GM18870 (cell line): Measurements from ENCODE around the gene C14orf119.
"Not testable (repeated sequence)": the region's sequence is repeated elsewhere in the genome, so short reads cannot be mapped to it uniquely, and the experiment has no call there.

ENCODE experiments used
- ATAC-seq: cut with Tn5 transposase; IDR thresholded peaks from one replicate; pipeline ENCODE4 v1.9.1; 2021; ENCODE audit warnings: moderate library complexity; ENCODE audit not compliant: unreplicated experiment

Gene C14orf119

DNA sequence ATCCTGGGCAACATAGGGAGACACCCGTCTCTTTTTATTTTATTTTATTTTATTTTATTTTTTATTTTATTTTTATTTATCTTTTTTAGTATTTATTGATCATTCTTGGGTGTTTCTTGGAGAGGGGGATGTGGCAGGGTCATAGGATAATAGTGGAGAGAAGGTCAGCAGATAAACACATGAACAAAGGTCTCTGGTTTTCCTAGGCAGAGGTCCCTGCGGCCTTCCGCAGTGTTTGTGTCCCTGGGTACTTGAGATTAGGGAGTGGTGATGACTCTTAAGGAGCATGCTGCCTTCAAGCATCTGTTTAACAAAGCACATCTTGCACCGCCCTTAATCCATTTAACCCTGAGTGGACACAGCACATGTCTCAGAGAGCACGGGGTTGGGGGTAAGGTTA lies 12.3 kb downstream of the C14orf119 start:
- not testable (repeated sequence) for ATAC-seq

DNA sequence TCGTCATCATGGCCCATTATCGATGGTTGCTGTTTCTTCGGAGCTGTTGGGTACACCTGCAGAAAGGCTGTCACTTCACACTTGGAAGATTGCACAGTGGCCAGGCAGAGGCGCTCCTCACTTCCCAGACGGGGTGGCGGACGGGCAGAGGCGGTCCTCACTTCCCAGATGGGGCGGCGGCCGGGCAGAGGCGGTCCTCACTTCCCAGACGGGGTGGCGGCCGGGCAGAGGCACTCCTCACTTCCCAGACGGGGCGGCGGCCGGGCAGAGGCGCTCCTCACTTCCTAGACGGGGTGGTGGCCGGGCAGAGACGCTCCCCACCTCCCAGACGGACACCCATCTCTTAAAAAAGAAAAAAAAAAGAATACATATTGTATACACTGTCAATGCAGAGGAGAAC lies 12.9 kb downstream of the C14orf119 start:
- ATAC-seq: not testable (repeated sequence)

DNA sequence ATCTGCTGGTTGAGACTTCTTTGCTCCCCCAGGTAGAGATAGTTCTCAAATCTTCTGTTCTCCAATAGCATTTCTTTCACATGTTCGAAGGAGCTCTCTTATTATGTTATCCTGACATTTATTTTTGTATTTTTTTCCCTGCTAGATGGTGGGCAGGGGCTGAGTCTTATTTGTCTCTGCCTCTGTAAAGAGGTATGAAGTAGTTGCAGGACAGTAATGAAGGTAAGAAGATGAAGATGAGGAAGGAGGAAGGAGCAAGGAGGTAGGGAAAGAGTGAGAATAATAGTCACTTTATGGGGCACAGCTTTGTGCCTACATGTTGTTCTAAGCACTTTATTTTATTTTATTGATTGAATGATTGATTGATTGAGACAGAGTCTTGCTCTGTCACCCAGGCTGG lies 14.5 kb downstream of the C14orf119 start:
- no peak for ATAC-seq

DNA sequence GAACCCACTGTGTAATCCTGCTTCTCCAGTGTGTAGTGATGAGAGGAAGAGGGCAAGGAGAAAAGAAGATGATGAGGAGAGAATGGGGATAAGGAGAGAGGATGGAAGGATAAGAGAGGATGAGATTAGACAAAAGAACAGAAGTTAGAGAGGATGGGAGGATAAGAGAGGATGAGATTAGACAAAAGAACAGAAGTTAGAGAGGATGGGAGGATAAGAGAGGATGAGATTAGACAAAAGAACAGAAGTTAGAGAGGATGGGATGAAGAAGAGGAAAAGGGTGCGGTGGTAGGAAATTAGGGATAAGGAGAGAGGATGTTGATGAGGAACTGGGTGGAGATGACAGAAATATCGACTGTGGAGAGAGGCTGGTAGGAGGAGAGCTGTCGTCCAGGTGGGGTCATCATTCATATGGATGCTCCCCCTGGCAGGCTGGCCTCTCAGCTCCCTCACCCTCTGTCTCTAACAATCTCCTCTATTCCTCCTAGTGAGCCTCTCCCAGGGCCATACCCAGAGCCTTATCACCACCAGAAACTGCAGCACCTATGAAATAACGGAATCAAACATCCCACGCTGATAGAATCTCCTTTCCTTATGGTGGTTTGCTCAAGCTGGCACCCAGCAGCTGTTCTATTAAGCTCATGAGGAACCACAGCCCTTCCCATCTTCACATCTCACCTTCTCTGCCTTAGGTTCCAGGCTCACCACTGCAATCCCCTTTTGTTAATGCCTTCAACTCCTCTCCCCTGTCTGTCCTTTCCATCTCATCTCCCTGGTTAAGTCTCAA lies 15.5 kb downstream of the C14orf119 start:
- ATAC-seq: no peak

DNA sequence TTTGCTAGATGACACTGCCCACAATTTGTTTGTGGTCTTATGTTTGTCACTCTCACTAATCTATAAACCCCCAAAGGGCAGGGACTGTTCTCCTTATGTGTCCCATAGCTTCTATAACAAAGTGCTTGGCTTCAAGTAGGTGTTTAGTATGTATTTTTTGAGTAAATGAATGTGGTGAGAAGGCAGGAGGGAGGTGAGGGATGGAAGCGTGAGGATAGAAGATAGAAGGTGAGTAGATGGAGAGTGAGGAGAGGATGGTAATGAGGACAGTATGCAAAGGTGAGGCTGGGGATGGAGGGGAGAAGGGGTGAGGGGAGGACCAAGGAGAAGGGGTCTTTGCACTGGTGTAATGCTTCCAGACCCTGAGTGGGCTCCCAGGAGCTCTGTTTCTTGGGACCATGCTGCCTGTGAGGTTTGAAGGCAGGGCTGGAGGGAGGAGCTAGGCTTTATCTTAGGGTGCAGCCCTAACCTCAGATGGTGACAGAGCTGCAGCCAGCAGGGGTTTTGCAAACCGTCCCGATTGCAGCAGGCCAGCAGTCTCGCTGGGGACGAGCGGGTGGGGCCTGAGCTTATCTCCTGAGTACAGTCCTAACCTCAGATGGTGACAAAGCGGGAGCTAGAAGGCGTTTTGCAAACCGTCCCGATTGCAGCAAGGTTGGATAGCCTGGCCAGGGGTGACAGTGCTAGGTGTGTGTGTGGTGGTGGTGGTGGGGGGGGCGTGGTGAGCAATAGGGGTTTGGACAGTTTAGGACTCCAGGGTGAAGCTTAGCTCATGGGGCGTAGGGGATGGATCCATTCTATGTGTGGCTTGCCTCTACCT lies 17.3 kb downstream of the C14orf119 start:
- ATAC-seq: no peak

DNA sequence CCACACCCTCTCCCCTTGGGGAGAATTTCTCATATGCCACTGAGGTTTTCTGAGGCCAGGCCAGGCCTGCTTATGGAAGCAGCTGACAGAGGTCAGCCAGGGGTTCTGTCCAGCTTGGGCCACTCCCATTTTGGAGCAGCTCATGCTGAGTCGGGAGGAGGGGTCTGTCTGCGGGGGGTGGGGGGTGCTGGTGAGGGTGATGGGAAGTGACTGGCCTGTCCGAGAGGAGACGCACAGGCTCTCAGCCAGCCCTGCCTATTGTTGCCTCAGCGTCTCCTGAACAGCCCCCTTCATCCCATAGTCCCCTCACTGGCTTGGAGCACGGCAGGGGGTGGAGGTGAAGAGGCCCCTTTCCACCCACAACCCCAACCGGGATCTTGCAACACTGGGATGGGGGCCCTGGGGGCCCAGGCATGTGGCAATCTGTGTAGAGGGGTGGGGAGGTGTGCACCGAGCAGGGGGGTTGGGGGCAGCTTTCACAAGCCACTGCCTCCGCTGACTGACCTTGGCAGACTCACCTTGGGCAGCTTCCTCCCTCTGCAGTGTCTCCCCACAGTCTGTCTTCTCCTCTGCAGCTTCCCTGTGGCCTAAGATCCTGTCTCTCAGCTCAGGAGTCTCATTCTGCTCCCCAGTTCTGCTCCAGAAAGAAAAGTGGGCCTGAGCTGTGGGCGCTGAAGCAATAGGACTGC lies 18.3 kb downstream of the C14orf119 start:
- no peak for ATAC-seq

DNA sequence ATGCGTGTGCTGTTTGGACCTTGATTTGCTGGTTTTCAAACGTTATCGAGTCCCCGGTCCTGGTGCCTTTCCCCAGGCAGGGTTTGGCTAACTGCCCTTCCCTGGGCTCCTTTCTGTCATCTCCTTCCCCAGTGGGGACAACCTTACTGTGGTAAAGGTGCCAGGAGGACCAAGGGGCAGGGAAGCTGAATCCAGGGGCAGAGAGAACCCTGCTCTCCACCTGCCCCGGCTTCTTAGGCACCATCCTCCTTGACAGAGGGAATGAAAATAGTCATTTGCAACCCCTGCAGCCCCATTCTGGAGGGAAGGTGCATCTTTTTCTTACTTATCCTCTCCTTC lies 18.8 kb downstream of the C14orf119 start:
- ATAC-seq: no peak

DNA sequence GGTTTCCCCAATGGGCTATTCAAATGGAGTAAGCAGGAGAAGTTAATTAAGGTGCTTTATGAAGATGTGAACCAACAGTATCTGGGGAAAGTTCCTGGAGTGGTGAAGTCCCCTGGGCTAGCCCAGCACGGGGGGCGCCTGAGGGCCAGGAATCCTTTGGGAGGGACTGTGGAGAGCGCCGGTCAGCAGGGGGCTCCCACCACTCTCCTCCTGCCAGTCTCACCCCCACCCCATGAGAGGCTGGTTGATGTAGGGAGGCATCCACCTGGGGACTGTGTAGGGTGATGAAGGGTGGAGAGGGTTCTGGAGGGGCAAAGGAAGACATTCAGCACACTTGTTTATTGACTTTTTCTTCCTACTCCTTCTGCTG lies 19.3 kb downstream of the C14orf119 start:
- no peak for ATAC-seq

DNA sequence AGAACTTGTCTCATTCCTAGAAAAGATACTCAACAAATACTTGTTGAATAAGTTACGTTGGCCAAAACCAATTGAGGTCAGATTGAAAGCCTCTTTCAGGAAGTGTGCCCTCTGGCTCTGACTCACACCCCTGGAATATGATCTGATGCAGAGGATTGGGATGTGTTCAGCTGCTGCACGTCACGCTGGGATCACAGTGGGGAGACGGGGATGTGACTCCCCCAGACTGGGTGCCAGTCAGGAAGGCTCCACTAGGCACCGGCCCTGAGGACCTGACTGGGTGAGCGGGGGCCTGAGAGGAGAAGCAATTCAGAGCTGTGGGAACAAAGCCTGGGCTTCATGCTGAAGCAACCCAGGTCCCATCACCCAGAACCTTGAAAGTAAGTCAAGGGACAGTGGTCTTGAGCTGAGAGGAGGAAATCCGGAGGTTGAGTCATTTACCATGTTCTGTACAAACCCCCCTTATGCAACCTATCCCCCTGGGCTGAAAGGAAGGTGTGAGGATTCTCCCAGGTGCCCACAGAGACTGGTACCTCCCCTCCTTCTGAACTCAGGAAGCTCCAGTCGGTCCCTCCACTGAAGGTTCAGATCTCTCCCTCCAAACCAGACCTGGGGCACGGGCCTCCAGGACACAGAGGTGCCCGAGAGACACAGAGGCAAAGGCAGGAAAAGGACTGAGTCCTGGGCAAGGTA lies 19.9 kb downstream of the C14orf119 start:
- ATAC-seq: no peak

DNA sequence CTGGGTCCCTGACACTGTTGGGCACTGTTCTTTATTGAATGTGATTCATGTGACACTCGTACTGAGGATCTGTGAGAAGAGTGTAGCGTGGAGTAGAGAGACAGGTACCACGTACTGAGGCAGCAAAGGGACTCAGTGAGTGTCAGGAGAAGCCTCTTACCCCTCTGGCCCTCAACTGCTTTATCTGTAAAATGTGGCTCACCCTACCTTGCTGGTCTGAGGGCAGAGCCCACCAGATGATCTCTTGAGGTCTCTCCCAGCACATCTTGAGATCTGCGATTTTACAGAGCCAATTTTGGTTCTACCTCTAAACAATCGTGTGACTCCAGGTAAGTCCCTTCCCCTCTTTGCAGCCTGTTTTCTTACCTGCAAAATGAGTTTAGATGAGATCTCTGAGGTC lies 20.6 kb downstream of the C14orf119 start:
- ATAC-seq: no peak

DNA sequence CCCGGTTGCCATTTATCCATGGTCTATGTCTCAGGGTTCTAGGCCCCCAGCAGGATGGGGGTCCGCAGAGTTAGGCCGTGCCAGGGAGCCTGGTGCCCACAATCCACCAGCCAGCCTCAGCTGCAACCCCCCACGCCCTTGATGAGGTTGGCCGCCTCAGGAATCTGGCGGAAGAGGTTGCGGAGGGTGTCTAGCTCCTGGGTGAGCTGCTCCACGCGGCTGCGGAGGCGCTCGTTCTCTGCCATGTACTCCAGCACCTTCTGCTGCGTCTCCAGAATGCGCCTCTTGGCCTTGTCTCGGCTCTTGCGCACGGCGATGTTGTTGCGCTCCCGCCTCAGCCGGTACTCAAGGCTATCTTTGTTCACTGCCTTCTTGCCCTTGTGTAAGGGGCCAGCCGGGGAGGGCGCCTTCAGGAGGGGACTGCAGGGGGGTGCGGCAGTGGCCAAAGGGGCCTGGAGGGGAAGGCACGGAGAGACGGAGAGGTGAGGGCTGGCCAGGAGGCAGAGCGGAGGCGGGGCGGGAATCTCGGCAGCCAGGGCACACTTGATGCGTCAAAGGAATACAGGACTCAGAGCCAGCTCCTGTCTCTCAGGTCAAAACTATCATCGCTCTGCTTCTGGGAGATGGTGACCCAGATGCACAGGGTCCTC lies 22.2 kb downstream of the C14orf119 start:
- ATAC-seq: no peak

DNA sequence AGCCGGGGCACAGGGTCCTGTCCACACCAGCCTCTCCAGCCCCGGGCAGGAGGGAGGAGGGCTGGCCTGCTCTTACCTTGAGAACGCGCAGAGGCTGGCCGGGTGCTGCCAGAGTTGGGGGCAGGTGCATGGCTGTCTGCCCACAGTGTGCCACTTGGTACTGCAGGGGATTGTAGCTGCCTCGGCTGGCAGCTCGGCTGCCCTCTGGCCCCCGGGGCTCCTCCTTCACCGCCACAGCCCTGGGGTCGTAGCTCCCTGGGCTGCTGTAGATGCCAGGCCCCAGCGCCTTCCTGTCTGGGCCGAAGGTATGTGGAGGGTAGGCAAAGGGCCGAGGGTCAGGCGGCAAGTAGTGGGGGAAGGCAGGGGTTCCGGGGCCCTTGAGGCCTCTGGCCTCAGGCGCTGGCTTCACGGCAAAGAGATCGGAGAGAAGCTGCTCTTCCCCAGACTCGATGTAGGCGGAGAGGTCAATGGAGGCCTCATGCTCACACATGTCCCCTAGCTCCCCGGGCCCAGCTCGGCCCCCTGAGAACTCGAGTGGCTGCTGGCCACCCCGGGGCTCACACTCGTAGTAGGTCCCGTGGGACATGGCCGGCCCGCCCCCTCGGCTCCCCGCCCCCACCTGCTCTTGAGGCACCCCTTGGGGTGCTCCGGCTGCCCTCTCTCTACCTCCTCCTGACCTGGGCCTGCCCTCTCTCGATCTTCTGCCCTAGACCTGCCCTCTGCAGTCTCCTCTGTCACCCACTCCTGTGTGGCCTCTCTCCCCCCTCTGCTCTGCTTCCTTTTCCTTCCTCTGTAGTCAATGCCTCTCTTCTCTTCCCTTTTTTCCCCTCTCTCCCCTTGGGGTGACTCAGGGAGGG lies 23.4 kb downstream of the C14orf119 start, which contains the start of gene CEBPE:
Gene CEBPE, minus strand, starts transcription at position 750 of the 857 bp plus-strand sequence. Its CDS starts 164 bp downstream, at position 586.
- no peak for ATAC-seq

DNA sequence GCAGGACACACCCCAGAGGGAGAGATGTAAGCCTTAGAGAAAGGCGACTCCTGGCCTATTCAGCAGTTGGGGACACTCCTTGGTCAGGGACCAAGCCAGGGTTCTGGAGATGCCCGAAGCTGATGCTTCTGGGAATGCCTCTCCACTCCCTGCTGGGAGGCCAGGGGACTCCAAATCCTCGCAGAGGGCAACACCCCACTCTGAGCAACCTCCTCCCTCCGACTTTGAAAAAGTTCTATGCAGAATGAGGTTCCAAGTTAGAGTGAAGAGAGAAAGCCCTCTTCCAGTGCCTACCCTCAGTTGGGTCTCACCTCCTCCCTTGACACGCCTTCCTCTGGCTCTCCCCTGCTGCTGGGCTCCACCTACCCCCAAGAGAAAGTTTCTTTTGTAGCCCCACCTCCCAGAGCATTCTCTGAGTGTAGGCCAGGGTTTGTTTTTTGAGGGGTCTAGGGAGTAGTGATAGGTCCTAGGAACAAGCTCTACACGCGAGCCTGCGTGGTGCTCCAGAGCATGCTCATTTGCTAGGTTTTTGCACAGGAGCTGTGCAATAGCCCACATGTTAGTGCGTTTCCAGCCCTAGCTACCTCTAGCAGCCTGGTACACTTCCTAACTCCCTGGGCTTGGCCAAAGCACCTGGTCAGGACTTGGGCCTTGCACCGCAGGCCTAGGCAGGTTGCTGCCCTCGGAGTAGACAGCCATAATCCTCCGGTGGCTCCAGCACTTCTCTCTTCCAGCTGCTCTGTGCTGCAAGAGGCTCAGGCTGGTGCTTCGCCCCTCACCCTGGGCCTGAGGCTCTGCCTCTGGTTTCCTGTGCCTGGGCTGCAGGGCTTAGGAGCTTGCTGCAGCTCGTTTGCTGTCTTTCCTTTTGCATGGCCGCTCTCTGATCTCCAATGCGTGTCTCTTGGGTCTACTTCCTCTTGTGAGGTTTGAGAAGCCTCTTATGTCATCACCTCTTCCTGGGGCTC lies 24.3 kb downstream of the C14orf119 start:
- no peak for ATAC-seq

DNA sequence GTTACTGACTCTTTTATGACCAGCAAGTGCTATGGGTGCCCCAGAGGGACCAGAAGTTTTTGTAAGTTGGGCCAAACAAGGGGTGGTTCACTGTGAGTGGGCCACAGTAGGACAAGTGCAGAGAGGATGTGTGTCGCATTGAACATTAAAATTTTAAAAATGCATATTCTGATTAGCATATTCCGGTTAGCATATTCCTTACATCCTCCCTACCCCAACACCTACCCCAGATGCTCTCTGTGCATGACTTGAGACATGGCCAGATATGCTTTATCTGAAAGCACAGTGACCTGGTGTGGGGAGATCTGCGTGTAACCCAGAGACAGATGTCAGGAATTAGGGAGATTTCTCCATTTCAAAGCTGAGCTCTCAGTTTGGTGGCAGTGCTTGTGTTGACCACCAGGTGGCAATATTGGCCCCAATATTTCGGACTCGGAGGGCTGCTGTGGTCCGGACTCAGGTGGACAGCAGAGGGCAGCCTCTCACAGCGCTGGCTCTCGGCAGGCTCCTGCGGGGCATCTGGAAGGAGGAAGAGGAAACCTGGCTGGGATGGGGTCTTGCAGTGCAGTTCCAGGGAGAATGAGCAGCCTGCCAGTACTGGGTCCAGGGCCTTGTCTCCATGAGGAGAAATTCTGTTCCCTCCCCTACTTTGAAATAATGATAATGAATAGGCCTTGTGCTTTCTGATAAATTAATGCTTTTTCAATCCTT lies 25.4 kb downstream of the C14orf119 start:
- ATAC-seq: no peak

DNA sequence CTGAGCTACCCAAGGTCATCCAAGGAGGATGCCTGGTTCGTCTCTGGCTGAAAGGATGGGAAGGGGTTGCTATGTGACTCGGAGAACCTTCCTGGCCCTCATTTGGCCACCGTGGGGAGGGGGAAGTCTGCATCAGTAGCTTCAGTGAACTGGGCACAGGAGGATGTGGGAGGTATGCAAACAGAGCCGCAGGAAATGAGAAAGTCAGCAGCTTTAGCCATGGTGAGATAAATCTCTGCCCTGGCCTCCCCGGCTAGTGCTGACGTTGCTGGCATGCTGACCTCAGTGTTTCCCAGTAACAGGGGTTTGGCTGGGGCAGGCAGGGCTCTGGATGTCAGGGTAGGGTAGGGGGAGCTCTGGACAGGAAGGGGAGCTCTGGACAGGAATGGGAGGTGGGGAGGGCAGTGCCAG lies 26.1 kb downstream of the C14orf119 start:
- ATAC-seq: no peak

DNA sequence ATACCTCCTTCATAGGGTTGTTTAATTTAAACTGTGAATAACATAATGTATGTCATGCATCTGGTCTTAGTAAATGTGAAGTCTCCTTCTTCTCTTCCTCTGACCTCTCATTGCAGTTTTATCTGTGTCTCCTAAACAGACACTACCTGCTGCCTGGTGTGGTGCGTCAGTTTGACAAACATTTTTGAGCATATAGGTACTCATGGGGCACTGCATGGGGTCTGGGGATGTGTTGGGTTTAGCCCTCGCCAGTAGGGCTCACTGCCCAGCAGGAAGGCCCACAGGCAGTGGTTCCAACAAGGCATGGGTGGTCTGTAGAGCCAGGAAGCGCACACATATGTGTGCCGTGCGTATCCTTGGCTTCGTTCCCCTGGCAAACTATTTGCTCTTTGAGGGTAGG lies 26.8 kb downstream of the C14orf119 start:
- ATAC-seq: no peak

DNA sequence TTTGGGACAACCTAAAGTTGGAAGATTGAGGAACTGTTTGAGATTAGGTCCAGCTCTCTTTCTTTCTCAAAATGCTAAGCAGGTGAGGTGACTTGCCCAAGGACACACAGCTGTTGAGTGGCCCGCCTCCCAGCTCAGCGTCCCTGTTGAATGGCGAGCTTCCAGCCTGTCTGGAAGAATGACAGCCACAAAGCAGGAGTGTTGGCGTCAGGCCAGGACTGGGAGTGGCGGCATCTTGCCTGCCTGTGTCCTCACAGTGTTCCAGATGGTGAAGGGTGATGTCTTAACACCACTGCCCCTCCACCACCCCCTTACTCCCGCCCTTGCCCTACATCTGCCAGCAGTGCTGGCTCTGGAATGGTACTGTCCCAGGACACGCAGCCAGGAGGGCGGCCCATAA lies 28.1 kb downstream of the C14orf119 start:
- ATAC-seq: no peak
